ENCODE data around the gene FOXRED2. TPM values are rescaled to one million over a fixed set of nuclear protein-coding genes. Genes with fewer than 3 reads are reported as not detected.
A peak's percentile ranks its signal among the peaks of the same experiment; 100 is the strongest.

FOXRED2 gene
- total and polyA plus RNA-seq, 2 experiments from 2014 or later: 11.5 to 38.3 TPM

GRCh38 chr22:36454916-36455570, 51.8 kb downstream of the FOXRED2 start (continued):
- no peak for TF ChIP-seq ZNF462 (CRISPR knock-in tag; IDR thresholded peaks at IDR 0.05)
- TF ChIP-seq POLR2AphosphoS5 (IDR thresholded peaks at IDR 0.05; ENCODE audit: low read depth): peak; percentile 83
- TF ChIP-seq JUNB (IDR thresholded peaks at IDR 0.05; ENCODE audit: unreplicated experiment): no peak

DNA sequence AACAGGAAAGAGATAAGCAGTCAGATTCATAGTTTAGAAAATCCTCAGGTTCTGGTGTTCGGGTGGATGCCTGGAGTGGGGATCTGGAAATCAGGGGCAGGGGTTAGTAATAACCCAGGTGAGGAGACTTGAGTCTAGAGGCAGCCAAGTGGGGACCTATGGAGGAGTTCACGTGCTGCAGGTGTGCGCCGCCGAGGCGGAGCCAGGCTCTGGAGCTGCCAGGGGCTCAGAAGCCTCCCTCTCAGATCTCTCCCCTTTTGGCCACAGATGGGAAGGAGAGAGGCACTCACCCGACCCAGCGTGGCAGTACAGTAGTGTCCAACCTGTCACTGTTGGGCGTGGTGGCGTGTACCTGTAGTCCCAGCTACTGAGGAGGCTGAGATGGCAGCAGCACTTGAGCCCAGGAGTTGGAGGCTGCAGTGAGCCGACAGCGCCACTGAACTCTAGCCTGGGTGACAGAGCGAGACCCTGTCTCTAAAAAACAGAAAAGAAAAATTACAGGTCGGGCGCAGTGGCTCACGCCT, 52.9 kb downstream of the FOXRED2 start:
- Histone ChIP-seq H2AFZ (no peak overlapping the region), H3F3A (replicated peaks; ENCODE audit: low read depth) (peaks cover 20% of the 10 kb centered on the region), H3K79me2 (replicated peaks; ENCODE audit: insufficient read depth) (no peaks in the 10 kb centered on the region), H3K27me3 (ENCODE audit: insufficient read depth) (no peaks in the 10 kb centered on the region), H3K4me2 (0 out of 2 replicates have a peak overlapping the region, but pooled peaks have one; percentile 90), H3K36me3 (ENCODE audit: insufficient read depth) (no peaks in the 10 kb centered on the region), H3K27ac (ENCODE audit: low read depth) (0 out of 2 replicates have a peak overlapping the region, but pooled peaks have one; percentile 92), H3K9me2 (ENCODE audit: insufficient read depth) (no peaks in the 10 kb centered on the region), H3K4me1 (ENCODE audit: insufficient read depth) (peaks cover 27% of the 10 kb centered on the region), H3K4me3 (peak overlapping the region; percentile 67; the same call in 1 of the 2 replicates), H4K20me1 (replicated peaks; ENCODE audit: insufficient read depth) (no peaks in the 10 kb centered on the region)
- H3K27ac Mint-ChIP-seq: no peak overlapping the region
- H3K9me3 Mint-ChIP-seq: no peaks in the 10 kb centered on the region
- DNase-seq (ENCODE audit: low spot score) (no peak), ATAC-seq (no peak)
- peaks cover 17% of the 10 kb centered on the region for H3K4me1 Mint-ChIP-seq
- H3K27me3 Mint-ChIP-seq (ENCODE audit: insufficient read depth, low read depth, poor library complexity): peaks cover 13% of the 10 kb centered on the region
- peak overlapping the region; percentile 64 for H3K4me3 Mint-ChIP-seq
- peaks cover 2% of the 10 kb centered on the region; the same call in 1 of the 3 replicates for H3K36me3 Mint-ChIP-seq (ENCODE audit: low read depth)
- TF ChIP-seq EZH2phosphoT487 (IDR thresholded peaks at IDR 0.05; ENCODE audit: unreplicated experiment): no peak
- TF ChIP-seq ZNF462 (CRISPR knock-in tag; IDR thresholded peaks at IDR 0.05): no peak
- TF ChIP-seq NANOG (IDR thresholded peaks at IDR 0.05; ENCODE audit: borderline replicate concordance): no peak
- TF ChIP-seq POLR2AphosphoS5 (IDR thresholded peaks at IDR 0.05; ENCODE audit: low read depth): no peak
- TF ChIP-seq ZNF331 (CRISPR knock-in tag; IDR thresholded peaks at IDR 0.05; ENCODE audit: low read depth): no peak
- no peak for TF ChIP-seq EZH2 (IDR thresholded peaks at IDR 0.05; ENCODE audit: low read depth, unreplicated experiment)

Measured in GM23338 (cell line).